Calu3 (cell line): Measurements from ENCODE around the gene SLC25A10. TPM values are rescaled to one million over a fixed set of nuclear protein-coding genes. Genes with fewer than 3 reads are reported as not detected.
A peak's percentile ranks its signal among the peaks of the same experiment; 100 is the strongest.

Experiments
- BruUV-seq: library from RNA; stranded (reverse); fragments of 400-500 nt; replicated peaks from 2 replicates; lab custom pipeline; 2021; lab: Mats Ljungman, UMichigan
- CTCF ChIA-PET: fragments of 300-600 bp; sonication (Branson Sonifier 250); formaldehyde crosslinking; loops from one replicate; lab custom pipeline; 2022; ENCODE audit warnings: antibody characterized with exemption; lab: Charles Lee
- DNase-seq: peaks from one replicate; pipeline ENCODE4 v3.0.0; 2022
- H3K27ac Mint-ChIP-seq: one replicate; pipeline ENCODE4 v1.8.0; 2022; ENCODE audit warnings: mixed read lengths; ENCODE audit not compliant: unreplicated experiment
- H3K27me3 Mint-ChIP-seq: one replicate; pipeline ENCODE4 v1.8.0; 2022; ENCODE audit warnings: mixed read lengths; ENCODE audit not compliant: unreplicated experiment
- H3K36me3 Mint-ChIP-seq: one replicate; pipeline ENCODE4 v1.8.0; 2022; ENCODE audit warnings: mild to moderate bottlenecking, moderate library complexity, mixed read lengths; ENCODE audit not compliant: insufficient read depth, unreplicated experiment
- H3K4me1 Mint-ChIP-seq: one replicate; pipeline ENCODE4 v1.8.0; 2022; ENCODE audit warnings: mild to moderate bottlenecking, low read depth, mixed read lengths; ENCODE audit not compliant: unreplicated experiment
- H3K4me3 Mint-ChIP-seq: one replicate; pipeline ENCODE4 v1.8.0; 2022; ENCODE audit warnings: mild to moderate bottlenecking, low read depth, moderate library complexity, mixed read lengths; ENCODE audit not compliant: unreplicated experiment
- H3K9me3 Mint-ChIP-seq: one replicate; pipeline ENCODE4 v1.8.0; 2022; ENCODE audit warnings: low read depth, mixed read lengths; ENCODE audit not compliant: unreplicated experiment
- CTCF ChIP-seq: fragments of 200-600 bp; IDR thresholded peaks from one replicate; pipeline ENCODE4 v1.8.0; 2022; ENCODE audit warnings: antibody characterized with exemption; ENCODE audit not compliant: unreplicated experiment
- intact Hi-C: fragments of 100-400 bp; cut with micrococcal nuclease; formaldehyde crosslinking; loops from one replicate; pipeline ENCODE4 v1.10.0; 2022; ENCODE audit not compliant: unreplicated experiment
- total RNA-seq: library from RNA; stranded (reverse); gene quantifications from 2 replicates; pipeline ENCODE4 v1.2.3, GENCODE V29; 2022

Gene SLC25A10
- total RNA-seq, 1 experiment from 2014 or later, result 72.3 TPM

GRCh38 chr17:81705518-81706231 is 6.4 kb upstream of the SLC25A10 start:
- peaks cover 25% of the 10 kb centered on the region for H3K4me1 Mint-ChIP-seq
- no peak for DNase-seq
- H3K36me3 Mint-ChIP-seq, result peaks cover 79% of the 10 kb centered on the region
- no peak overlapping the region for H3K4me3 Mint-ChIP-seq
- intact Hi-C loops, result no loop called here
- CTCF ChIA-PET, result no interaction called here
- H3K27ac Mint-ChIP-seq, result no peak overlapping the region
- no peaks in the 10 kb centered on the region for H3K9me3 Mint-ChIP-seq
- no TSS peak for BruUV-seq
- no peaks in the 10 kb centered on the region for H3K27me3 Mint-ChIP-seq
- TF ChIP-seq CTCF, result no peak

GRCh38 chr17:81706232-81706611 is 5.9 kb upstream of the SLC25A10 start:
- CTCF ChIA-PET, result no interaction called here
- no peaks in the 10 kb centered on the region for H3K9me3 Mint-ChIP-seq
- no peak overlapping the region for H3K4me3 Mint-ChIP-seq

GRCh38 chr17:81706757-81707624 is 5.1 kb upstream of the SLC25A10 start:
- Mint-ChIP-seq H3K36me3 (peaks cover 79% of the 10 kb centered on the region), H3K4me3 (no peak overlapping the region), H3K27ac (no peak overlapping the region), H3K9me3 (no peaks in the 10 kb centered on the region), H3K4me1 (peaks cover 18% of the 10 kb centered on the region), H3K27me3 (no peaks in the 10 kb centered on the region)
- no TSS peak for BruUV-seq
- intact Hi-C loops, result no loop called here
- TF ChIP-seq CTCF, result peak; percentile 36
- no peak for DNase-seq
- CTCF ChIA-PET, result no interaction called here

More at GRCh38 chr17:81706232-81706611, 5.9 kb upstream of the SLC25A10 start:
- Mint-ChIP-seq H3K27me3 (no peaks in the 10 kb centered on the region), H3K36me3 (peaks cover 79% of the 10 kb centered on the region), H3K4me1 (peaks cover 25% of the 10 kb centered on the region), H3K27ac (no peak overlapping the region)
- no peak for TF ChIP-seq CTCF
- no TSS peak for BruUV-seq
- intact Hi-C loops, result no loop called here
- DNase-seq, result no peak

- DNase-seq, result no peak
- no peaks in the 10 kb centered on the region for H3K9me3 Mint-ChIP-seq
- CTCF ChIA-PET, result interaction anchor here (0.6 kb wide), 1 partner anchor 994 kb away, joined by 3 read pairs; no protein-coding TSS in a partner anchor
- H3K36me3 Mint-ChIP-seq, result peaks cover 79% of the 10 kb centered on the region
- no TSS peak for BruUV-seq
- no peak for TF ChIP-seq CTCF
- intact Hi-C loops, result no loop called here
- H3K27ac Mint-ChIP-seq, result no peak overlapping the region
- peaks cover 12% of the 10 kb centered on the region for H3K4me1 Mint-ChIP-seq
- no peaks in the 10 kb centered on the region for H3K27me3 Mint-ChIP-seq
- H3K4me3 Mint-ChIP-seq, result no peak overlapping the region
These were observed 4.1 kb upstream of the SLC25A10 start for GRCh38 chr17:81707725-81708646.
